ENCODE measurements around the gene LPCAT3.
A peak's percentile ranks its signal among the peaks of the same experiment; 100 is the strongest.
"Not testable (repeated sequence)": the region's sequence is repeated elsewhere in the genome, so short reads cannot be mapped to it uniquely, and the experiment has no call there.

LPCAT3 gene

GRCh38 chr12:7018350-7019042 is at the start of gene LPCAT3:
Gene LPCAT3 (minus strand): TSS chr12:7018476. CDS start chr12:7018424, 52 bp downstream.
- DNase-seq: peak; percentile 95

GRCh38 chr12:7067096-7067495 is 48.8 kb upstream of the LPCAT3 start:
- no peak for DNase-seq

- no peak for DNase-seq
Measured at GRCh38 chr12:7066596-7066995, 48.3 kb upstream of the LPCAT3 start.

GRCh38 chr12:7065073-7065623 is 46.9 kb upstream of the LPCAT3 start:
- no peak for DNase-seq

GRCh38 chr12:7064516-7064915 is 46.2 kb upstream of the LPCAT3 start:
- DNase-seq: no peak

- DNase-seq: no peak
Measured at GRCh38 chr12:7061596-7061995, 43.3 kb upstream of the LPCAT3 start.

GRCh38 chr12:7061138-7061537 is 42.9 kb upstream of the LPCAT3 start:
- DNase-seq: no peak

GRCh38 chr12:7060353-7060954 is 42.2 kb upstream of the LPCAT3 start, which contains the start of gene C1S:
Gene C1S (plus strand): TSS chr12:7060718. CDS start chr12:7061913, 1,195 bp downstream.
- DNase-seq: no peak

- no peak for DNase-seq
Measured at GRCh38 chr12:7059780-7060179, 41.5 kb upstream of the LPCAT3 start.

- no peak for DNase-seq
Measured at GRCh38 chr12:7058850-7059395, 40.6 kb upstream of the LPCAT3 start.

GRCh38 chr12:7058163-7058845 is 40.0 kb upstream of the LPCAT3 start:
- DNase-seq: no peak

GRCh38 chr12:7055736-7056135 is 37.5 kb upstream of the LPCAT3 start:
- not testable (repeated sequence) for DNase-seq

GRCh38 chr12:7054925-7055324 is 36.6 kb upstream of the LPCAT3 start:
- DNase-seq: no peak

GRCh38 chr12:7049973-7050372 is 31.7 kb upstream of the LPCAT3 start:
- not testable (repeated sequence) for DNase-seq

GRCh38 chr12:7049445-7049951 is 31.2 kb upstream of the LPCAT3 start:
- not testable (repeated sequence) for DNase-seq

- DNase-seq: no peak
Measured at GRCh38 chr12:7047306-7047705, 29.0 kb upstream of the LPCAT3 start.

GRCh38 chr12:7046383-7047105 is 28.3 kb upstream of the LPCAT3 start:
- DNase-seq: no peak

- DNase-seq: no peak
Measured at GRCh38 chr12:7045913-7046312, 27.6 kb upstream of the LPCAT3 start.

GRCh38 chr12:7042842-7043241 is 24.6 kb upstream of the LPCAT3 start:
- peak; percentile 32 for DNase-seq

- DNase-seq: no peak
Measured at GRCh38 chr12:7039403-7039802, 21.1 kb upstream of the LPCAT3 start.

- DNase-seq: no peak
Measured at GRCh38 chr12:7038591-7038990, 20.3 kb upstream of the LPCAT3 start.

- DNase-seq: not testable (repeated sequence)
Measured at GRCh38 chr12:7037411-7037810, 19.1 kb upstream of the LPCAT3 start.
